Panc1 (cell line): ENCODE data around the gene SLC1A3. TPM values are rescaled to one million over a fixed set of nuclear protein-coding genes. Genes with fewer than 3 reads are reported as not detected.

Experiments
- ATAC-seq: fragments of 200-7000 bp; cut with Tn5 transposase; 2 replicates; pipeline ENCODE4 v1.9.1; 2020; ENCODE audit warnings: mild to moderate bottlenecking, moderate library complexity
- BruUV-seq: library from RNA; stranded (reverse); fragments of 400-500 nt; replicated peaks from 2 replicates; lab custom pipeline; 2021; lab: Mats Ljungman, UMichigan
- CTCF ChIA-PET: fragments of 300-600 bp; sonication (Branson Sonifier 250); formaldehyde crosslinking; loops from one replicate; lab custom pipeline; 2022; ENCODE audit warnings: antibody characterized with exemption; lab: Charles Lee
- POLR2A ChIA-PET: fragments of 300-600 bp; sonication (Branson Sonifier 250); formaldehyde crosslinking; loops from one replicate; lab custom pipeline; 2022; ENCODE audit warnings: antibody characterized with exemption; lab: Charles Lee
- DNase-seq: peaks from one replicate; pipeline ENCODE4 v3.0.0-alpha.2; 2010; ENCODE audit warnings: low read depth, low spot score
- H3K27ac ChIP-seq: 2 replicates; pipeline ENCODE4 v1.5.1; 2011; ENCODE audit warnings: mild to moderate bottlenecking, low read length, inconsistent platforms
- H3K27me3 ChIP-seq: fragments of 200-500 bp; sonication (Bioruptor generic); 2 replicates; pipeline ENCODE4 v1.6.0; 2014; ENCODE audit warnings: low read length, inconsistent platforms; ENCODE audit not compliant: control insufficient read depth, insufficient read depth
- H3K36me3 ChIP-seq: fragments of 200-500 bp; sonication (Bioruptor generic); 2 replicates; pipeline ENCODE4 v1.5.1; 2014; ENCODE audit warnings: inconsistent platforms, mild to moderate bottlenecking, low read length, moderate library complexity; ENCODE audit not compliant: control insufficient read depth, insufficient read depth
- H3K4me1 ChIP-seq: 2 replicates; pipeline ENCODE4 v1.5.1; 2011; ENCODE audit warnings: inconsistent platforms, mild to moderate bottlenecking, low read length, moderate library complexity; ENCODE audit not compliant: control insufficient read depth, insufficient read depth
- H3K4me3 ChIP-seq, 2 experiments: 2 replicates each; pipeline ENCODE4 v1.5.1; 2011 to 2012; ENCODE audit warnings: low read depth in 2 of 2, low read length in 2 of 2, mild to moderate bottlenecking in 2 of 2, inconsistent platforms in 1 of 2, moderate library complexity in 1 of 2
- H3K9me3 ChIP-seq: fragments of 200-500 bp; sonication (Bioruptor generic); 2 replicates; pipeline ENCODE4 v1.5.1; 2014; ENCODE audit warnings: low read depth, mild to moderate bottlenecking, inconsistent platforms, low read length, moderate library complexity; ENCODE audit not compliant: control insufficient read depth, insufficient read depth
- CTCF ChIP-seq: fragments of 450-650 bp; IDR thresholded peaks from 2 replicates; pipeline ENCODE4 v1.5.1; 2017; ENCODE audit warnings: mild to moderate bottlenecking
- POLR2AphosphoS5 ChIP-seq: IDR thresholded peaks from 2 replicates; pipeline ENCODE4 v1.6.1; 2012; ENCODE audit warnings: mild to moderate bottlenecking, low read depth, low read length, moderate library complexity
- REST ChIP-seq, 2 experiments: IDR thresholded peaks; 2 replicates each; pipeline ENCODE4 v1.6.1; 2011 to 2012; ENCODE audit warnings: low read depth in 2 of 2, control low read depth in 1 of 2, low read length in 1 of 2, mild to moderate bottlenecking in 1 of 2, moderate library complexity in 1 of 2; ENCODE audit not compliant: insufficient read depth in 1 of 2
- SIN3A ChIP-seq: IDR thresholded peaks from 2 replicates; pipeline ENCODE4 v1.6.1; 2012; ENCODE audit warnings: low read depth, mild to moderate bottlenecking, low read length, moderate library complexity, borderline replicate concordance; ENCODE audit not compliant: insufficient read depth
- TCF7L2 ChIP-seq: IDR thresholded peaks from 2 replicates; pipeline ENCODE4 v1.6.1; 2011; ENCODE audit warnings: mild to moderate bottlenecking, low read depth, low read length, inconsistent platforms
- in situ Hi-C: cut with HindIII; loops from 2 replicates; pipeline ENCODE4 v1.10.0; 2016; ENCODE audit warnings: low sequenced_read_pairs, low pct_unique_long_range_greater_than_20kb
- intact Hi-C: fragments of 100-400 bp; cut with micrococcal nuclease; formaldehyde crosslinking; loops from one replicate; pipeline ENCODE4 v1.10.0; 2022; ENCODE audit not compliant: unreplicated experiment
- total RNA-seq: library from RNA; stranded (reverse); gene quantifications from one replicate; pipeline ENCODE4 v1.2.1, GENCODE V29; 2021; ENCODE audit not compliant: unreplicated experiment

The SLC1A3 gene
- total RNA-seq, 1 experiment from 2014 or later = 0.13 TPM

DNA sequence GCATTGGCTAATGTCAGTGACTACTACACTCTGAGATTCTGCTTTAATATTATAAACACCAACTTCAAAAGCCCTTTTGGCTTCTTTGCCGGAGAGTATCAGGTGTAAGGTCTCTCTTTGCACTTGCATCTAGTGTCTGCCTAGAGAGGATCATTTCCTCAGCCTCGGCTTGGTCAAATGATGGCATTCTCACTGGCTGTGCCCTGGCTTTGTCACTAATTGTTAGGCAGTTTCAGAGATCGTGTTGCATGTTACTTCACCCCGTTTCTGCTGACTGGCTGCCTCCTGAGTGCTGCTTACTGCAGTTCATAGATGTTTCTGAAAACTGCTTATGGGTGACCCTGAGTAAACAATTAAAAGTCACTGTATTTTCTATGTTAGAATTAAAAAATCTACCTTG lies 48.8 kb downstream of the SLC1A3 start:
- Histone ChIP-seq H3K9me3 (no peaks in the 10 kb centered on the region), H3K4me3 (no peak overlapping the region), H3K36me3 (no peaks in the 10 kb centered on the region), H3K4me1 (no peaks in the 10 kb centered on the region), H3K27me3 (peaks cover 7% of the 10 kb centered on the region; the same call in 1 of the 2 replicates), H3K27ac (no peak overlapping the region)
- TF ChIP-seq POLR2AphosphoS5 (no peak), CTCF (no peak), TCF7L2 (no peak), SIN3A (no peak)
- no peak for ATAC-seq
- CTCF ChIA-PET = no interaction called here
- intact Hi-C loops = no loop called here
- in situ Hi-C loops = no loop called here
- DNase-seq = no peak
- POLR2A ChIA-PET = no interaction called here
- no TSS peak for BruUV-seq

GRCh38 chr5:36656556-36656955 lies 50.1 kb downstream of the SLC1A3 start:
- H3K36me3 ChIP-seq = no peaks in the 10 kb centered on the region
- BruUV-seq = no TSS peak
- ATAC-seq (no peak), DNase-seq (no peak)
- H3K27me3 ChIP-seq = peaks cover 4% of the 10 kb centered on the region; the same call in 1 of the 2 replicates
- no peaks in the 10 kb centered on the region for H3K9me3 ChIP-seq
- POLR2A ChIA-PET = no interaction called here
- CTCF ChIA-PET = no interaction called here
- intact Hi-C loops = no loop called here
- H3K27ac ChIP-seq = no peak overlapping the region
- in situ Hi-C loops = no loop called here
- H3K4me3 ChIP-seq = no peak overlapping the region
- TF ChIP-seq POLR2AphosphoS5 (no peak), SIN3A (no peak), CTCF (no peak), REST (IDR thresholded peaks at IDR 0.05; ENCODE audit: insufficient read depth in 1 of 2, low read depth in 2 of 2, low read length in 1 of 2) (no peak), TCF7L2 (no peak)
- no peaks in the 10 kb centered on the region for H3K4me1 ChIP-seq
